Aorta (tissue), 4 donors: ENCODE results near the gene TNFSF9. TPM values are rescaled to one million over a fixed set of nuclear protein-coding genes. Genes with fewer than 3 reads are reported as not detected.

Experiments
- polyA plus RNA-seq, 2 donors: library from polyadenylated mRNA; stranded (reverse); fragments of 200-250 nt; gene quantifications; one replicate each; pipeline ENCODE4 v1.2.3, GENCODE V29; 2013
- total RNA-seq, 2 donors: library from RNA; stranded (reverse); fragmentation: NEBNext Ultra II Directional; extraction: Animal tissue kit (Norgen Biotek cat#: 25700); gene quantifications; one replicate each; pipeline ENCODE4 v1.2.1, GENCODE V29; 2021
- donor health status: healthy with polysubstance abuse.
- donor health status: Bipolar disorder and iron deficiency.
- donor health status: DM: no; HTN: no; CAD: no.
- donor health status: DM: yes; HTN: yes; CAD: no.

The TNFSF9 gene
- total and polyA plus RNA-seq, 4 donors, result 1.2 to 1.6 TPM; not detected in 2

Other genes with a start within 250 kb of the TNFSF9 start
- gene ACER1, start 197.4 kb upstream of the TNFSF9 start, total RNA-seq, result not detected
- gene ACER1, start 197.4 kb upstream of the TNFSF9 start, polyA plus RNA-seq, result under 1 TPM in 1 of 2 donors, not detected in 1; 0.10 TPM
- gene CLPP, start 169.5 kb upstream of the TNFSF9 start, total RNA-seq, result 10 to 100 TPM; 46.7 to 47.8 TPM
- gene CLPP, start 169.5 kb upstream of the TNFSF9 start, polyA plus RNA-seq, result 10 to 100 TPM; 44.8 to 52.9 TPM
- gene ALKBH7, start 158.2 kb upstream of the TNFSF9 start, total RNA-seq, result 10 to 100 TPM; 36.5 to 44.6 TPM
- 100 to 1,000 TPM in 1 of 2 donors, 10 to 100 TPM in 1; 87.5 to 124 TPM for gene ALKBH7, start 158.2 kb upstream of the TNFSF9 start, polyA plus RNA-seq
- 1 to 10 TPM; 1.0 to 2.2 TPM for gene PSPN, start 155.1 kb upstream of the TNFSF9 start, total RNA-seq
- 1 to 10 TPM in 1 of 2 donors, under 1 TPM in 1; 0.95 to 1.1 TPM for gene PSPN, start 155.1 kb upstream of the TNFSF9 start, polyA plus RNA-seq
- 10 to 100 TPM; 35.7 to 45.2 TPM for gene GTF2F1, start 137.9 kb upstream of the TNFSF9 start, total RNA-seq
- gene GTF2F1, start 137.9 kb upstream of the TNFSF9 start, polyA plus RNA-seq, result 10 to 100 TPM; 41.7 to 59.4 TPM
- 100 to 1,000 TPM; 137 to 151 TPM for gene KHSRP, start 106.2 kb upstream of the TNFSF9 start, total RNA-seq
- gene KHSRP, start 106.2 kb upstream of the TNFSF9 start, polyA plus RNA-seq, result 10 to 100 TPM; 69.7 to 81.1 TPM
- under 1 TPM in 1 of 2 donors, not detected in 1; 0.23 TPM for gene SLC25A41, start 97.3 kb upstream of the TNFSF9 start, total RNA-seq
- 1 to 10 TPM in 1 of 2 donors, not detected in 1; 1.8 TPM for gene SLC25A41, start 97.3 kb upstream of the TNFSF9 start, polyA plus RNA-seq
- 10 to 100 TPM; 52.8 to 59.0 TPM for gene SLC25A23, start 71.2 kb upstream of the TNFSF9 start, total RNA-seq
- gene SLC25A23, start 71.2 kb upstream of the TNFSF9 start, polyA plus RNA-seq, result 10 to 100 TPM; 37.9 to 48.1 TPM
- not detected for gene CRB3, start 66.8 kb upstream of the TNFSF9 start, total RNA-seq
- 10 to 100 TPM in 1 of 2 donors, under 1 TPM in 1; 0.38 to 13.9 TPM for gene CRB3, start 66.8 kb upstream of the TNFSF9 start, polyA plus RNA-seq
- gene DENND1C, start 49.2 kb upstream of the TNFSF9 start, total RNA-seq, result 1 to 10 TPM; 3.9 to 7.6 TPM
- 1 to 10 TPM in 1 of 2 donors, under 1 TPM in 1; 0.20 to 1.9 TPM for gene DENND1C, start 49.2 kb upstream of the TNFSF9 start, polyA plus RNA-seq
- under 1 TPM; 0.68 to 0.90 TPM for gene TUBB4A, start 28.7 kb upstream of the TNFSF9 start, total RNA-seq
- not detected for gene TUBB4A, start 28.7 kb upstream of the TNFSF9 start, polyA plus RNA-seq
- under 1 TPM in 1 of 2 donors, not detected in 1; 0.42 TPM for gene CD70, start 60.1 kb downstream of the TNFSF9 start, total RNA-seq
- not detected for gene CD70, start 60.1 kb downstream of the TNFSF9 start, polyA plus RNA-seq
- gene TNFSF14, start 139.1 kb downstream of the TNFSF9 start, total RNA-seq, result 10 to 100 TPM in 1 of 2 donors, 1 to 10 TPM in 1; 6.9 to 36.8 TPM
- gene TNFSF14, start 139.1 kb downstream of the TNFSF9 start, polyA plus RNA-seq, result under 1 TPM in 1 of 2 donors, not detected in 1; 0.13 TPM
- gene C3, start 189.6 kb downstream of the TNFSF9 start, total RNA-seq, result 1,000 to 10,000 TPM; 1,027 to 3,196 TPM
- gene C3, start 189.6 kb downstream of the TNFSF9 start, polyA plus RNA-seq, result 10 to 100 TPM in 1 of 2 donors, 1 to 10 TPM in 1; 9.1 to 17.8 TPM
- gene GPR108, start 206.6 kb downstream of the TNFSF9 start, total RNA-seq, result 10 to 100 TPM; 49.2 to 70.2 TPM
- 100 to 1,000 TPM in 1 of 2 donors, 10 to 100 TPM in 1; 33.1 to 117 TPM for gene GPR108, start 206.6 kb downstream of the TNFSF9 start, polyA plus RNA-seq
- gene TRIP10, start 208.7 kb downstream of the TNFSF9 start, total RNA-seq, result 100 to 1,000 TPM in 1 of 2 donors, 10 to 100 TPM in 1; 91.8 to 146 TPM
- gene TRIP10, start 208.7 kb downstream of the TNFSF9 start, polyA plus RNA-seq, result 100 to 1,000 TPM in 1 of 2 donors, 10 to 100 TPM in 1; 68.6 to 261 TPM
- 1 to 10 TPM in 1 of 2 donors, under 1 TPM in 1; 0.68 to 1.0 TPM for gene SH2D3A, start 236.4 kb downstream of the TNFSF9 start, total RNA-seq
- 1 to 10 TPM in 1 of 2 donors, under 1 TPM in 1; 0.26 to 4.1 TPM for gene SH2D3A, start 236.4 kb downstream of the TNFSF9 start, polyA plus RNA-seq
- 10 to 100 TPM in 1 of 2 donors, 1 to 10 TPM in 1; 8.2 to 20.1 TPM for gene VAV1, start 241.7 kb downstream of the TNFSF9 start, total RNA-seq
- gene VAV1, start 241.7 kb downstream of the TNFSF9 start, polyA plus RNA-seq, result 1 to 10 TPM; 1.9 to 9.9 TPM